ENCODE results near the gene AP1AR.
"Not testable (repeated sequence)": the region's sequence is repeated elsewhere in the genome, so short reads cannot be mapped to it uniquely, and the experiment has no call there.

GRCh38 chr4:112208137-112209095 is 23.2 kb upstream of the AP1AR start:
- TF ChIP-seq POLR2A, CTCF (IDR thresholded peaks at IDR 0.05): not testable (repeated sequence)
